G401 (cell line): ENCODE measurements around the gene SEPSECS. TPM values are rescaled to one million over a fixed set of nuclear protein-coding genes. Genes with fewer than 3 reads are reported as not detected.

Source experiments
- DNase-seq: peaks from one replicate; pipeline ENCODE4 v3.0.0-alpha.2; 2015; ENCODE audit warnings: low spot score
- in situ Hi-C: cut with HindIII; loops from 2 replicates; pipeline ENCODE4 v1.10.0; 2016; ENCODE audit warnings: low sequenced_read_pairs, mixed read lengths
- total RNA-seq: library from RNA; depleted of rRNA; stranded (reverse); fragments of >200 nt; shearing (Covaris generic); gene quantifications from 2 replicates; pipeline ENCODE4 v1.2.3, GENCODE V29; 2014

SEPSECS gene
- total RNA-seq, 1 experiment from 2014 or later, result 5.9 TPM

GRCh38 chr4:25160714-25161592 lies 704 bp upstream of the SEPSECS start:
- in situ Hi-C loops, result no loop called here
- peak; percentile 25 for DNase-seq

- no peak for DNase-seq
- in situ Hi-C loops, result no loop called here
These were observed 1.4 kb downstream of the SEPSECS start for GRCh38 chr4:25158817-25159216.

GRCh38 chr4:25157081-25157480 lies 3.2 kb downstream of the SEPSECS start:
- no peak for DNase-seq
- in situ Hi-C loops, result no loop called here

GRCh38 chr4:25155947-25156346 lies 4.3 kb downstream of the SEPSECS start:
- DNase-seq, result no peak
- in situ Hi-C loops, result no loop called here

GRCh38 chr4:25154594-25155265 lies 5.5 kb downstream of the SEPSECS start:
- no peak for DNase-seq
- in situ Hi-C loops, result no loop called here

GRCh38 chr4:25146076-25146475 lies 14.2 kb downstream of the SEPSECS start:
- in situ Hi-C loops, result no loop called here
- no peak for DNase-seq

GRCh38 chr4:25144870-25145481 lies 15.3 kb downstream of the SEPSECS start:
- peak; percentile 68 for DNase-seq
- in situ Hi-C loops, result no loop called here

GRCh38 chr4:25142468-25142867 lies 17.8 kb downstream of the SEPSECS start:
- in situ Hi-C loops, result no loop called here

GRCh38 chr4:25141592-25141991 lies 18.7 kb downstream of the SEPSECS start:
- DNase-seq, result no peak
- in situ Hi-C loops, result no loop called here

More at GRCh38 chr4:25142468-25142867, 17.8 kb downstream of the SEPSECS start:
- DNase-seq, result no peak

GRCh38 chr4:25133132-25133531 lies 27.1 kb downstream of the SEPSECS start:
- in situ Hi-C loops, result no loop called here
- DNase-seq, result no peak

GRCh38 chr4:25131926-25132325 lies 28.3 kb downstream of the SEPSECS start:
- no peak for DNase-seq
- in situ Hi-C loops, result no loop called here

GRCh38 chr4:25131381-25131780 lies 28.9 kb downstream of the SEPSECS start:
- DNase-seq, result no peak
- in situ Hi-C loops, result no loop called here

GRCh38 chr4:25129917-25130316 lies 30.3 kb downstream of the SEPSECS start:
- in situ Hi-C loops, result no loop called here
- DNase-seq, result no peak

- in situ Hi-C loops, result no loop called here
- DNase-seq, result no peak
These were observed 31.6 kb downstream of the SEPSECS start for GRCh38 chr4:25128671-25129070.

- in situ Hi-C loops, result no loop called here
These were observed 37.0 kb downstream of the SEPSECS start for GRCh38 chr4:25123236-25123635.

GRCh38 chr4:25120146-25120940 lies 39.9 kb downstream of the SEPSECS start:
- DNase-seq, result no peak
- in situ Hi-C loops, result no loop called here

More at GRCh38 chr4:25123236-25123635, 37.0 kb downstream of the SEPSECS start:
- no peak for DNase-seq

GRCh38 chr4:25117716-25118472 lies 42.4 kb downstream of the SEPSECS start:
- in situ Hi-C loops, result no loop called here

GRCh38 chr4:25117274-25117673 lies 43.0 kb downstream of the SEPSECS start:
- no peak for DNase-seq
- in situ Hi-C loops, result no loop called here

More at GRCh38 chr4:25117716-25118472, 42.4 kb downstream of the SEPSECS start:
- DNase-seq, result no peak
